Upper lobe of right lung (tissue), 1 donor: ENCODE data around the gene SEC16A. TPM values are rescaled to one million over a fixed set of nuclear protein-coding genes. Genes with fewer than 3 reads are reported as not detected.
"Not testable (repeated sequence)": the region's sequence is repeated elsewhere in the genome, so short reads cannot be mapped to it uniquely, and the experiment has no call there.

ENCODE experiments used
- ATAC-seq: fragments of 200-7000 bp; cut with Tn5 transposase; one replicate; pipeline ENCODE4 v1.9.1; 2020; ENCODE audit warnings: mild to moderate bottlenecking, moderate library complexity
- DNase-seq: peaks from one replicate; pipeline ENCODE4 v3.0.0-alpha.2; 2020
- H3K27ac ChIP-seq: fragments of 200-600 bp; one replicate; pipeline ENCODE4 v1.8.0; 2022
- H3K27me3 ChIP-seq: fragments of 200-600 bp; one replicate; pipeline ENCODE4 v1.8.0; 2022; ENCODE audit warnings: mild to moderate bottlenecking
- H3K36me3 ChIP-seq: fragments of 200-600 bp; one replicate; pipeline ENCODE4 v1.8.0; 2022
- H3K4me1 ChIP-seq: fragments of 200-600 bp; one replicate; pipeline ENCODE4 v1.8.0; 2022
- H3K4me3 ChIP-seq: fragments of 200-600 bp; one replicate; pipeline ENCODE4 v1.8.0; 2022; ENCODE audit warnings: mild to moderate bottlenecking
- H3K9me3 ChIP-seq: fragments of 200-600 bp; one replicate; pipeline ENCODE4 v1.8.0; 2022
- CTCF ChIP-seq: fragments of 200-600 bp; IDR thresholded peaks from one replicate; pipeline ENCODE4 v1.8.0; 2022; ENCODE audit warnings: antibody characterized with exemption
- intact Hi-C: fragments of 100-400 bp; cut with DNase I; formaldehyde crosslinking; loops from one replicate; pipeline ENCODE4 v1.11.0; 2022
- total RNA-seq: library from RNA; stranded (reverse); fragmentation: NEBNext Ultra II Directional; extraction: Animal tissue kit (Norgen Biotek cat#: 25700); gene quantifications from one replicate; pipeline ENCODE4 v1.2.1, GENCODE V29; 2021
- donor health status: DM: no; HTN: yes; CAD: no; lungs with severe emphysema.

SEC16A gene
- total RNA-seq, 1 donor from 2014 or later: 63.7 TPM

DNA sequence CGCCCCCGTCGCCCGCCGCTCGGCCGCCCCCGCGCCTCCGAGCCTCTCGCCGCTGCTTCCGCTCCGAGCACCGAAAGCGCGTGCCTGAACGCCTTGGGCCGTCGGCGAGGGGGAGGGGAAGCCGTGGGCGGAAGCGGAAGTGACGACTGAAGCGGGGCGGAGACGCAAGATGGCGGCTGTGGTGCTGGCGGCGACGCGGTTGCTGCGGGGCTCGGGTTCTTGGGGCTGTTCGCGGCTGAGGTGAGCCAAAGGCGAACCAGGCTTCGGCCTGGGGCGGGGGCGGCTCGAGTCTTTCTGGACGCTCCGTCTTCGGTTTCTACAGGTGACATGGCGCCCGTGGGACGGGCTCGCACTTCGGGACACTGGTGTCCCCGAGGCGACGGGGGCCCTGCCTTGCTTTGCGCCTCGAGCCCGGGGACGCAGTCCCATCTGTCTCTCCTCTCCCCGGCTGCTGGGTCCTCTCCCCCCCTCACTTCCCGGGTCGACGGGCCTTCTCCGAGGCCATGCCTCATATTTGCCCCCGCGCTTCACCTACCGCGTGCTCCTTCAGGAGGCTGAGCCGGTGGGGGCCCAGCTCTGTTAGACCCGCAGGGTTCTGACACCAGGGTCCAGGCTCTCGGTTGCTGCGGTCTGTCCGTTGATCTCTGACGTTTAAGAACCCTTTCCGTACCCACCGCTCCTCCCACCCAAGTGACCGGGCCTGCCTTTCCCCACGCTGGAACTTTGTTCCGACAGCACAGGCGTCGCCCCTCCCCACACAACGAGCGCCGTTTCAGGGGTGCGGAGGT, 72.1 kb downstream of the SEC16A start, which contains the start of the genes ENTR1 and PMPCA:
ENTR1 (minus strand) TSS at position 115 of the 788 bp plus-strand sequence. CDS start 217 bp downstream, outside the sequence.
PMPCA (plus strand) TSS at position 159 of the 788 bp plus-strand sequence; CDS start at position 170, 11 bp downstream.
- H3K27ac ChIP-seq: peak within 1 kb of the TSS; percentile 91
- DNase-seq (peak; percentile 96), ATAC-seq (peak; percentile 93)
- peaks cover 57% of the 10 kb centered on the region for H3K36me3 ChIP-seq
- H3K27me3 ChIP-seq: no peaks in the 10 kb centered on the region
- intact Hi-C loops: no loop called here
- H3K9me3 ChIP-seq: no peaks in the 10 kb centered on the region
- peaks cover 21% of the 10 kb centered on the region for H3K4me1 ChIP-seq
- TF ChIP-seq CTCF: no peak
- peak within 1 kb of the TSS; percentile 98 for H3K4me3 ChIP-seq

GRCh38 chr9:136409557-136410455, 73.0 kb downstream of the SEC16A start:
- ATAC-seq: peak; percentile 51
- Histone ChIP-seq H3K4me3 (peak overlapping the region; percentile 98), H3K4me1 (peaks cover 21% of the 10 kb centered on the region), H3K9me3 (no peaks in the 10 kb centered on the region), H3K36me3 (peaks cover 57% of the 10 kb centered on the region), H3K27me3 (no peaks in the 10 kb centered on the region), H3K27ac (peak overlapping the region; percentile 78)
- intact Hi-C loops: no loop called here
- peak; percentile 76 for DNase-seq
- TF ChIP-seq CTCF: no peak

DNA sequence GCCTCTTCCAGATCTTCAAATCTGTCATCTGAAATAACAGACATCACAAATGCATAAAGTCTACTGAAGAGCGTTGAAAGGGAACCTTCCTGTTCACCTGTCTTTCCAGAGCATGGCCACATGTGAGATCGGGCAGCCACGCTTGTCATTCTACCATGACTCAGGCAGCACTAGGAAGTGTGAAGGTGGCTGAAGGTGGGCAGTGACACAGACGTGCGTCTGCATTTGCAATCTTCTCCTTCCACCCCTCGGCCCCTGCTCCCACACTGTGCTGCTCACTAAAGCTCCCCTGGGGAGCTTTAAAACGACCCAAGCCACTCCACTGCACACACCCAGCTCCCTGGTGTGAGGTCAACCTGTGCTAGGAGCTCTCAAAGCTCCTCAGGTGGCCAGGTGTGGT, 74.9 kb downstream of the SEC16A start:
- Histone ChIP-seq H3K27ac (no peak overlapping the region), H3K27me3 (no peaks in the 10 kb centered on the region), H3K4me1 (peaks cover 21% of the 10 kb centered on the region), H3K9me3 (no peaks in the 10 kb centered on the region), H3K36me3 (peaks cover 50% of the 10 kb centered on the region), H3K4me3 (no peak overlapping the region)
- ATAC-seq (no peak), DNase-seq (no peak)
- intact Hi-C loops: no loop called here
- TF ChIP-seq CTCF: no peak

GRCh38 chr9:136407061-136407460, 75.8 kb downstream of the SEC16A start:
- H3K27ac ChIP-seq, H3K4me3 ChIP-seq, H3K9me3 ChIP-seq, ATAC-seq, intact Hi-C loops, H3K27me3 ChIP-seq, DNase-seq: not testable (repeated sequence)
- H3K4me1 ChIP-seq: peaks cover 21% of the 10 kb centered on the region
- H3K36me3 ChIP-seq: peaks cover 48% of the 10 kb centered on the region

GRCh38 chr9:136405904-136406303, 76.9 kb downstream of the SEC16A start:
- peaks cover 46% of the 10 kb centered on the region for H3K36me3 ChIP-seq
- ATAC-seq, H3K9me3 ChIP-seq, H3K27ac ChIP-seq, intact Hi-C loops, H3K27me3 ChIP-seq, DNase-seq, H3K4me3 ChIP-seq: not testable (repeated sequence)
- peaks cover 11% of the 10 kb centered on the region for H3K4me1 ChIP-seq

- Histone ChIP-seq H3K27ac (no peak overlapping the region), H3K4me1 (peaks cover 13% of the 10 kb centered on the region), H3K36me3 (peaks cover 46% of the 10 kb centered on the region), H3K4me3 (no peak overlapping the region), H3K9me3 (no peaks in the 10 kb centered on the region), H3K27me3 (no peaks in the 10 kb centered on the region)
- TF ChIP-seq CTCF: no peak
- no peak for DNase-seq
- no peak for ATAC-seq
- intact Hi-C loops: no loop called here
Measured at GRCh38 chr9:136405481-136405880, 77.4 kb downstream of the SEC16A start.
